ENCODE results near the gene LTO1.

GRCh38 chr11:69703453-69703767 is 28.3 kb upstream of the LTO1 start:
- no peak for TF ChIP-seq CTCF (IDR thresholded peaks at IDR 0.05 in 2 of 3, conservative IDR thresholded peaks at IDR 0.05 in 1 of 3; ENCODE audit: control insufficient read depth in 2 of 3, extremely low read depth in 1 of 3, insufficient read depth in 1 of 3, low read depth in 3 of 3, low read length in 3 of 3)
- no peak for TF ChIP-seq FOXM1 (IDR thresholded peaks at IDR 0.05; ENCODE audit: low read depth, low read length)
- no peak for TF ChIP-seq USF2 (IDR thresholded peaks at IDR 0.05; ENCODE audit: borderline replicate concordance, low read depth, low read length)
- no peak for TF ChIP-seq DPF2 (IDR thresholded peaks at IDR 0.05)
- no peak for TF ChIP-seq TARDBP (IDR thresholded peaks at IDR 0.05; ENCODE audit: borderline replicate concordance)
- no peak for TF ChIP-seq ZZZ3 (IDR thresholded peaks at IDR 0.05; ENCODE audit: control insufficient read depth, insufficient read length, low read depth)
- no peak for TF ChIP-seq POLR2A (IDR thresholded peaks at IDR 0.05; ENCODE audit: low read depth, low read length)
- no peak for TF ChIP-seq KLF5 (IDR thresholded peaks at IDR 0.05; ENCODE audit: partially characterized antibody)
- no peak for TF ChIP-seq BACH1 (IDR thresholded peaks at IDR 0.05; ENCODE audit: borderline replicate concordance)
- TF ChIP-seq EZH2 (IDR thresholded peaks at IDR 0.05; ENCODE audit: borderline replicate concordance, control insufficient read depth, low read depth, low read length) = no peak
